Glomerular endothelial cell (primary cell): Measurements from ENCODE around the gene FHL3. TPM values are rescaled to one million over a fixed set of nuclear protein-coding genes. Genes with fewer than 3 reads are reported as not detected.

Source experiments
- DNase-seq: peaks from one replicate; pipeline ENCODE4 v3.0.0-alpha.2; 2011; ENCODE audit warnings: low read depth, low spot score; ENCODE audit errors: extremely low read depth
- total RNA-seq: library from RNA; depleted of rRNA; stranded (reverse); fragments of >200 nt; gene quantifications from 2 replicates; pipeline ENCODE4 v1.2.3, GENCODE V29; 2015

Gene FHL3
- total RNA-seq, 1 donor from 2014 or later: 90.1 TPM

GRCh38 chr1:38014724-38015424, 9.6 kb upstream of the FHL3 start:
- no peak for DNase-seq

DNA sequence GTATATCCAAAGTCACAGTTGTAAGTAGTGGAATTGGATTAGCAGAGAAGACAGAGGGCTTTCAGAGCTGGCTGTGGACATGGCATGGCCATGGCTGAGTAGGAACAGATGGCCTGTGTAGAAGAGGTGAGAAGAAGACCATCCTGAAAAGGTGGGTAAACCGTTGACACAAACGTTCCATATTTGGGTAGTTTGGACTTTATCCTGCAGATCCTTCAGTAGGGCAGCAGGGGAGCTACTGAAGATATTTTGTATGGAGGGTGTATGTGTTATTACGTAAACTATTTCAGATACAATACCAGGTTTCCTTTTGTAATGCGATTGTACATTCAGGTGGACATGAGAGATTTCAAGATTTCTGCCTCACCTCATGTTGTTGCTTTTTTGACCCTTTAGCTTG, 8.9 kb upstream of the FHL3 start:
- no peak for DNase-seq

- no peak for DNase-seq
Measured at GRCh38 chr1:38013227-38013622, 7.9 kb upstream of the FHL3 start.

GRCh38 chr1:38012363-38013226, 7.3 kb upstream of the FHL3 start, which contains the start of gene UTP11:
Gene UTP11 (plus strand): TSS chr1:38012734. CDS start chr1:38012803, 69 bp downstream.
- DNase-seq: peak; percentile 98

GRCh38 chr1:38009841-38010180, 4.5 kb upstream of the FHL3 start:
- DNase-seq: no peak

DNA sequence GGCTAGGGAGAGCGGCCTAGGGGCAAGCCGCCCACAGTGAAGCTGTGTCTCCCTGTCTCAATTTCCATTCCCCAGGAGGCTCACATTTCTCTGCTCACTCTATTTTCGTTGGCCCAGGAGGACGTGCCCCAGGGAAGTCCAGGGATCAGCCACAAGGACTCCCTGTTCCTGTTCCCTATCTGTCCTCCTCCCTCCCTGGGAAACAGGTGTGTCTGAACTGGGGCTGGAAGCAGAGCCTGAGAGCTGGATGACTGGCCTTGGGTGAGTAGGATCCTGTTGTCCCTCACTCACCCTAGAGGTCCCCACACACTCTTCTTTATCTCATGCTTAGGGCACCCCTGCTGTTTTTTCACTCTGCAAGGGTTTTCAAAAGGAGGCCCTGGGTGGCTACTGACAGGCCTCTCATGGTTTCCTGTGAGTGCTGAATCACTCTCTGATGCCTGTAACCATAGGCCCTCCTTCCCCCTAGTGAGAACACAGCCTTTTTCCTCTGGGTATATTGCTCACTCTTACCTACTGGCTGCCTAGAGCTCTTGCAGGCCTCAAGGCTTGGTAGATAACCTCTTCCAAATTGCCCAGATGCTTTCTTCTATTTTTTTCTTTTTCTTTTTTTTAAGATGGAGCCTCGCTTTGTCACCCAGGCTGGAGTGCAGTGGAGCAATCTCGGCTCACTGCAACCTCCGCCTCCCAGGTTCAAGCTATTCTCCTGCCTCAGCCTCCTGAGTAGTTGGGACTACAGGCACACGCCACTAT, 4.0 kb upstream of the FHL3 start:
- DNase-seq: no peak

- DNase-seq: no peak
Measured at GRCh38 chr1:38006008-38006828, 904 bp upstream of the FHL3 start.

DNA sequence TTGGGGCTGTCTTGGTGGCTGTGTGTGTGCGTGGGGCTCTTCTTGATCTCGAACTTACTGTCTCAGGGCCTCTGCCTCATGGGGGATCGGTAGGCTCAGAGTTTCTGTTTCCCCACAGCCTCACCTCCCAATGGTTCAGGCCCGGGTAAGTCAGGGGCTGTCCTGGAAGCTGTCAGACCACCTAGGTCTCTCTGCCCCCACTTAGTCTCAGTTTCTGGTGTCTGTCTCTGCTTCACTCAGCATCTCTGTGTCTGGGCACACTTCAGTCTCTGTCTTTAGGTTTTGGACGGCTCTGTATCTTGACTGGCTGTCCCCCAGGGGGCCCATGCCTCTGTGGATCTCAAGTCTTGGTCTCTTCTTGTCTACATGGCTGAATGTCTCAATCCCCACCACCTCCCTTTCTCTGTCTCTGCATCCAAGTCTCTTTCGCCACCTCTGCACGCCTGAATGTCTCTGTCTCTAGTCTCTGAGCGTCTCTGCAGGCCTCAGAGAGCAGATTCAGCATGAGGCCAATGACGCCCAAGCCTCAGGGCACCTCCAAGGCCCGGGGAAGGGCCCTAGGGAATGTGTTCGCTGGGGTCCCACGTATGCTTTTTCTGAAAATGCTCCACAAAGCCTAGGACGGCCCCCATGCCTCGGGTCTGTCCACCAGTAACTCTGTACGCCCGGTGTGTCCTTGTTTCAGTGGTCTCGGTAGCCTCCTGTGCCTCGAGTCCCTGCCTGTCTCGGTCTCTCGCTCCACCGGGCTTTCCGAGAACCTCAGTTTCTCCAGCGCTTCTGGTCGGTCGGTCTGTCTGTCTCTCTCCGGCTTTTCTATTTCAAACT, 818 bp downstream of the FHL3 start:
- DNase-seq: no peak

- DNase-seq: no peak
Measured at GRCh38 chr1:38003261-38004250, 1.8 kb downstream of the FHL3 start.

DNA sequence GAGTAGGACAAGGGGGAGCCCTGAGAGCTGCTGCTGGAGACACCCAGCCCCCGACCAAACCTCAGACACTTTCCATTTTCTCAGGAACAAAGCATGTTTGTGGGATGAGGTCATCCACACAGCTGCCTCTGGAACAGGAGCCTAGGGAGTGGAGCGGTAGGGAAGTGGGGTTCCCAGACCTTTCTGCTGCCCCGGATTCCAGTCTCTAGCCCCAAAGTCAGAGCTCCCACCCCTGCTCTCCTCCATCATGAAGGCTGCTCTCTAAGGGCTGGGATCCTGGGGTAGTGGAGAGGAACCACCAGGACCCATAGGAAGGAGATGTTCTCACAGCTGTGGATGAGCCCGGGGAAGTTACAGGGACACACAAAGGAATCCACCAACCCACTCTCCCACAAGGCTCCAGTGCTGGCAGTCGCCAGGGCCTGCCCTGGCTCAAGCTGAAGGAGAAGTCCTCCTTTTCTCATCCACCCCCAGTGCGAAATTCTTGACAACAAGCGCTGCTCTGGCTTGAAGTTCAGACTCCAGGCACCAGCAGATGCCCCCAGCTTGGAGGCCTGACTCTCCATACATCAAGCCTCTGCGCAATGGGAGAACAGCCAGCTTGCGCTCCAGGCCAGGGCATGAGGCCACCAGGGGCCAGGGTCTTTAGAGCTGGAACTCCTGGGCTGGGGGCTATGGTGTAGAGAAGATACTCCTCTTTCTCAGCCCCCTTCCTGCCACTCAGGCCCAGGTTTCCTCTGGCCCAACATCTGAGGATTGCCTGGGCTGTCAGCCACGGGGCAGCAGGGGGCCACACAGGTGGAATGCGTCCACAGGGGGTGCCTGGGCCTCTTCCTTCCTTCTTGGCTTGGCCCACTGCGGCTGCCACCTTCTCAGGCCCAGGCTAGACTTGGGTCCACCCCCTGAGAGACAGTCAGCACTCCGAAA, 4.5 kb downstream of the FHL3 start:
- peak; percentile 57 for DNase-seq

- DNase-seq: no peak
Measured at GRCh38 chr1:38000233-38000528, 5.1 kb downstream of the FHL3 start.

GRCh38 chr1:37999430-38000232, 5.7 kb downstream of the FHL3 start:
- no peak for DNase-seq

DNA sequence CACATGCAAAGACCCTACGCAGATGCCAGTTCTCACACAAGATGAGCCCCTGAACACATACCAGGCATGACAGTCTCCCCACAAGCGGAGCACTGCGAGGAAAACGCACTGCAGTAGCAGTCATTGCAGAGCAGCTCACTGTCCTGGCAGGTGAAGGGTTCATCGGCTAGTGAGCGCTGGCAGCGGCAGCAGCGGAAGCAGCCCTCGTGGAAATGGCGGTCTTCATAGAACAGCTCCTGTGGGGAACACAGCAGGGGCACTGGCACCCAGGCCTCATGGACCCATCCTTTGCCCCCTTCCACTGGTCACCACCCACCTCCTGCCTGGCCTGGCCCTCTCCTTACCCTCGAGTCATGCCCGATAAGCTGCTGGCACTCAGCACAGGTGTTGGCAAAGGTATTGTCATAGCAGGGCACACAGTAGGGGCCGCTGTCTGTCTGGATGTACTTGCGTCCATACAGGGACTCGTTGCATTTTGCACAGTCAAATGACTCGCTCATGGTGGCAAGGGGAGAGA, 6.3 kb downstream of the FHL3 start:
- no peak for DNase-seq

DNA sequence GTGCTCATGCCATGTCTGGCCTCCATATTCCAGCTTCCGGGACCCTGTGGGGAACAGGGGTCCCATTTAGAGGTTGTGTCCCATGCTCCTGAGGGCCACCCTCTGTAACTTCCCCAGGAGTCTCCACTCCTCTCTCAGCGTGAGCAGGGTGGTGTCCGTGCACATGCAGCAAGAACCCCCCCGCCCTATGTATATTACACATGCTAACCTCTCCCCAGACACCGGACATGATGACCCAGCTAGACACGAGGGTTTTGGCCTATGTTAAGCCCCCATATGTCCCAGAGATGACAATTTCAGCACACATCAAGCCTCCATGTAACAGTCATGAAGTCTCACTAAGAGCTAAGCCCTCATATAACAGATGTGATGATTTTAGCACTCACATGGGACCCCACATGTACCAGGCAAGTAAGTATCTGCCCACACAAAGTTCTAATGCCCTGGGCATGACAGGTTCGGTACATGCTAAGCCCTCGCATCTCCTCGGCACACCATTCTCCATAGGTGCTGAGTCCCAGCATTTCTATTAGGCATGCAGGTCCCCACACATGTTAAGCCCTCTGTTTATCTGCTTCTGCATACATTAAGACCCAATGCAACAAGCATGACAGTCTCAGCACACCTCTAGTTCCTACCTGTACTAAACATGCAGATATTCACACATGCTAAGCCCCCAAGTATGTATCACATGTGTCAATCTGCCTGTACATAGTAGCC, 7.1 kb downstream of the FHL3 start:
- DNase-seq: no peak

GRCh38 chr1:37997256-37998088, 7.8 kb downstream of the FHL3 start:
- DNase-seq: no peak
